HG02943 (cell line): ENCODE results near the gene ZNF547.

Source experiments
- ATAC-seq: cut with Tn5 transposase; IDR thresholded peaks from one replicate; pipeline ENCODE4 v1.9.1; 2021; ENCODE audit warnings: mild to moderate bottlenecking, low read depth, moderate library complexity; ENCODE audit not compliant: unreplicated experiment

The ZNF547 gene

GRCh38 chr19:57362997-57363687, at the start of gene ZNF547, which contains the start of gene TRAPPC2B:
TSS of gene ZNF547 (plus strand) at chr19:57363551. CDS start at chr19:57368556, 5,005 bp downstream.
TSS of gene TRAPPC2B (plus strand) at chr19:57363551. CDS start at chr19:57364834, 1,283 bp downstream.
- ATAC-seq = peak; percentile 95

DNA sequence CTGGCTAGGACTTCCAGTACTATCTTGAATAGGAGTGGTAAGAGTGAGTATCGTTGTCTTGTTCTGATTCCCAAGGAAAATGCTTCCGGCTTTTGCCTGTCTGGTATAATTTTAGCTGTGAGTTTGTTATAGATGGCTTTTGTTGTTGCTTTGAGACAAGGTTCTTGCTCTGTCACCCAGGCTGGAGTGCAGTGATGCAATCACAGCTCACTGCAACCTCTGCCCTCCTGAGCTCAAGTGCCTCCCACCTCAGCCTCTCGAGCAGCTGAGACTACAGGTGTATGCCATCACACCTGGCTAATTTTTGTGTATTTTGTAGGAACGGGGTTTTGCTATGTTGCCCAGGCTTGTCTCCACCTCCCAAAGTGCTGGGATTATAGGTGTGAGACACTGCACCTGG, 49.2 kb upstream of the ZNF547 start:
- ATAC-seq = no peak

DNA sequence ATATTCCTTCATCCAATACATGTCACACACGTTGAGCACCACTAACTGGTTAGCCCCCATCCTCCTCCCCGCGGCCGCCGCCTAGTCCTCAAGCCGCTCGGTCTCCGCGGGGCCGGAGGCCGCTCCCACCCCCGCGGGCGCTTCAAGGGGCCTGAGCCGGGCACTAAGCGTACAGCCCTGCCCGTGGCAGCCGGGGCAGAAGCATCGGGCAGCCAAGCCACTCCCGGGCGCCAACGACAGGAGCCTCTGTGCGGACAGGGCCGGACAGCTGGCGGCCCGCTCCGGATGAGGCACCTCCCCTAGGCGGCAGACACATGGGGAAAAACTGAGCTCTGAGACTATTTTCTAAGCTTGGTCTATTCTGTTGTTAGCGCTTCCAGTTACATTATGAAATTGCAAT, 45.8 kb upstream of the ZNF547 start:
- no peak for ATAC-seq

GRCh38 chr19:57319869-57320179, 43.5 kb upstream of the ZNF547 start:
- ATAC-seq = peak; percentile 13

DNA sequence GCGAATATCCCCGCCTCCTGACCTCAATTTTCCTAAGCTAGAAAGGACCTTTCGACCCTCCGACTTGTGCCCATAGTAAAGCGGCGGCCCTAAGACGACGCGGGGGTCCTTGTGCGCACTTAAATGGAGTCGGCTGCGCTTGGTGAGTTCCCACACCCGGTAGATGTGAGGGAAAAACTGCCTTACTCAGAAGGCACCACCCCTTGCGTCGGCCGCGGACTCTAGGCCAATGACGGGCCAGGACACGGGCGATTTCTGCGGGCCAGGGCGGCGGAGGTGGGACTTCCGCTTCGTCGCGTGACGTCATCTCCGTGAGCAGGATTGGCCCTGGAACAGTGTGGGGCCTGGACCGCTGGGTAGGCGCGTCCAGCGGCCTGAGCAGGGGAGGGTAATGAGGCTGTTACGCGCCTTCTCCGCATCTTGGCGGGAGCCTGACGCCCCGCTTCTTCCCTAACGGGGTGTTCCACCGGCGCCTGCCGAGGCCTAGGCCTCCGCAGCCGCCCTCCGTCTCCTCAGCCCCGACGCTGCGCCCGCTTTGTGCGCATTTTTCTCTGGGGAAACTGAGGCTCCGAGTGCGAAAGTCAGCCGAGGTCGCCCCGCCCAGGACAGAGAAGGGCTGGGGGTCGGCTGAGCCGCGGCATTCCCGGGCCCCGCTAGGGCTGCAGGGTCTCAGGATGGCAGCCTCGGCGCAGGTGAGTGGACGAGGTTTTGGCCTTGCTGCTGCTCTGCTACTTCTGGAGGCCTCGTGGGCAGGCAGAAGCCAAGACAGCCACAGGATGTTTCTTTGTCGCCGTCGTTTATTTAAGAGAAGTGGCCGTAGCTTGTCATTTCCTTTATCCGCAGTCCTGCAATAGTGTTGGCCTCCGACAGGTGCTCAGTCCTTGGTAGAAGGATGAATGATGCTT, 42.9 kb upstream of the ZNF547 start, which contains the start of gene ZNF543:
Gene ZNF543, plus strand, starts transcription at position 293 of the 905 bp plus-strand sequence. Its CDS starts 382 bp downstream, at position 675.
- ATAC-seq = peak; percentile 97

DNA sequence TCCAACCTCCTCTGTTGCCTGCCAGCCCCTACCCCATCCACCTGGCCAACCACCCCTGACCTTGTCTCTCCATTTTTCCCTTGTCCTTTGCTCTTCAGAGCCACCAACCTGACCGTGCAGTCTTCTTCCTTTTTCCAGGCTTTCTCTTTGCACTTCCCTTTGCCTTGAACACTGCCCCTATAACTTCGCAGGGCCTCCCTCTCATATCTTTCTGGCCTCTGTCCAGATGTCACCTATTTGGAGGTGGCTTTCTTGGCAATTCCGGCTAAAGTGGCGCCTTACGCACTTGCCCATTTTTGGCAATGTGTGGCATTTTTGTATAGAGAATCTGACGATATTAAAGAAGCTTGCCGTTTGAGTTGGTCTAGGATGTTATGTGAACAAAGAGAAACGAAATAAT, 42.2 kb upstream of the ZNF547 start:
- ATAC-seq = no peak

DNA sequence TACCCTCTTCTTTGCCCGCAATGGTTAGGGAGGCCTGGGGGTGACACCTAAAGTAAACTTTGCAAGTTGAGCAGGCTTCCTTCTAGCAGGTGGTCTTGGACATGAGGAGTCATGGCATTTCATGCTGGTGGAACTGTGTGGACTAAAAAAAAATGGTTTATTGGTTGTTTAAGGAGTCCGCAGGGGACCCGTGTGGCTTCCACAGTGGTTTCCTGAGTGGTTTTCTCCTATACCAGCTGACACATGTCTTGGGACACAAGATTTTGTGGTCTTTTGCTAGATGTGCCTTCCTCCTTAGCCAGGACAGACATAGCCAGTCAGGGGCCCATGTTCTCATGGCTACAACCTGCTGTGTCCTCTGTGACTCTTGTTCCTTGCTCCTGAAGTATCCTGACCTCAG, 41.6 kb upstream of the ZNF547 start:
- no peak for ATAC-seq

DNA sequence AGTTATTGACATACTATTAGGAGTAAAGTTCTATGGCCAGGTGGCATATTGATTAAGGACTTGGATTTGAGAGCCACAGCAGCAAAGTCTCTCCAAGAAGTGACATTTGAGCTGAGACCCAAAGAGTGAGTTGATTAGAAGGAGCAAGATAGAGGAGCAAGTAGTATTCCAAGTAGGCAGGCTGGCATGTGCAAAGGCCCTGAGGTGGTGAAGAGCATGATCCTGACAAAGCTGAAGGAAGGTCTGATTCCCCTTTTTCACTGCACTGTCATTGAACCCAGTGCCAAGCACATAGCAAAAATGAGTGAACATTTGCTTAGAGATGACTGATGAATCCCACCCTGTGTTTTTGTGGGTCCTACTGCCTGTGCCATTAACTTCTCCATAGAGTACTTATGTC, 38.4 kb upstream of the ZNF547 start:
- ATAC-seq = no peak

GRCh38 chr19:57327993-57328392, 35.4 kb upstream of the ZNF547 start:
- ATAC-seq = no peak

GRCh38 chr19:57334191-57334590, 29.2 kb upstream of the ZNF547 start:
- no peak for ATAC-seq

DNA sequence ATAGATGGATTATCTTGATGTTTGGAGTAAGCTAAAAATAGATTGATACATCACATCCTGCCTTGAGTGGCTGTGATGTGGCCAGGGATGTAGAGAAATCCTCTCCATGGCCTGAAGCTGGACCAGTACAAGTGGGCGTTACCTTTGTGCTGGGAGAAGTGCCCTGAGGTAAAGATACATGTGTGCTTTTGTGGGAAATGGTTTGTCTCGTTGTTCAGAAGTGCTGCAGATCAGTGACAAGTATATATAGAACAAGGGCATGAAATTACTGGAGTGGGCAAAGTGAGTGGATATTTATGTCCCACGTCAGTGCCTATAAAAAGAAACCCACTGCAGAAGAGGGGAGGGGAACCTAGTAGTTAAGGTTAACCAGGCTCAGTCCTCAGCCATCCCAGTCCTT, 24.5 kb upstream of the ZNF547 start:
- no peak for ATAC-seq

- ATAC-seq = no peak
These were observed 20.8 kb upstream of the ZNF547 start for GRCh38 chr19:57342582-57342981.

DNA sequence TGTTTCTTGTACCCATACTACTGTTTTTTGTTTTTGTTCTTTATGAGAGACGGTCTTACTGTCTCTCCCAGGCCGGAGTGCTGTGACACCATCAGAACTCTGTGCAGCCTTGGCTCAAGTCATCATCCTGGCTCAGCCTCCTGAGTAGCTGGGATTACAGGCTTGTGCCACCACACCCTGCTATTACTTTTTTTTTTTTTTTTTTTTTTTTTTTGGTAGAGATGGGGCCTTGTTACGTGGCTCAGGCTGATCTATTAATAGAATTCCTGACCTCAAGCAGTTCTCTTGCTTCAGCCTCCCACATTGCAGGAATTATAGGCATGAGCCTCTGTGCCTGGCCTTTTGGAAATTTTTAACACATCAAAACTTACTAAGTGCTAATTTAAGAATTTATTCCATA, 15.2 kb upstream of the ZNF547 start:
- ATAC-seq = no peak

- peak; percentile 96 for ATAC-seq
These were observed 12.2 kb upstream of the ZNF547 start, which contains the start of gene ZNF304 for GRCh38 chr19:57350877-57351805. TSS of gene ZNF304 (plus strand) at chr19:57351271. CDS start at chr19:57351665, 394 bp downstream.

DNA sequence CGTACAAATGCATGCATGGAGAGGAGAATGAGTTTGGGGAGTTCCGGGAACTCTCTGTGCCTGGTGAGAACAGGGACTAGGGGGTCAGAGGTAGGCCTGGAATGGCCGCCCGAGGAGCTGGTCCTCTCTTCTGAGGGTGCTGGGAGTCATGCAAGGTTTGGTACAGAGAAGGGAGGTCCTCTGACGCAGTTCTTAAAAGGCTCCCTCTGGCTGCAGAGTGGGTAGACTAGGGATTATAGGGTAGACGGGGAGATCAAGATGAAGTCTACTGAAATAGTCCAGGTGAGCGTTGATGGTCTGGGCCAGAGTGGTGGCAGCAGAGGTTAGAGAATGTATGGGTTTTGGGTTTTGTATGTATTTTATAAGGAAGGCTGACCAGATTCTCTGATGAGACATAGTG, 11.5 kb upstream of the ZNF547 start:
- ATAC-seq = no peak

DNA sequence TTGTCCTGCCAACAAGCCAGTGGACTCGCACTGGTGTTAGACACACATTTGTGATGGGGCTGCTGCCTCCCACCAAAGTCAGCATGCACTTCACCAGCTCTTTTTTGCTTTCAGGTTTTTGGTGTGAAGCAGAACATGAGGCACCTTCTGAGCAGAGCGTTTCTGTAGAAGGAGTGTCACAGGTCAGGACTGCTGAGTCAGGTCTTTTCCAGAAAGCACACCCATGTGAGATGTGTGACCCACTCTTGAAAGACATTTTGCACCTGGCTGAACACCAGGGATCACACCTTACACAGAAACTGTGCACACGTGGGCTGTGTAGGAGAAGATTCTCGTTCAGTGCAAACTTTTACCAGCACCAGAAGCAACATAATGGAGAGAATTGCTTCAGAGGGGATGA, 7.4 kb upstream of the ZNF547 start:
- ATAC-seq = no peak

- ATAC-seq = no peak
These were observed 5.9 kb upstream of the ZNF547 start for GRCh38 chr19:57357406-57357805.

GRCh38 chr19:57359300-57359699, 4.1 kb upstream of the ZNF547 start:
- ATAC-seq = no peak

DNA sequence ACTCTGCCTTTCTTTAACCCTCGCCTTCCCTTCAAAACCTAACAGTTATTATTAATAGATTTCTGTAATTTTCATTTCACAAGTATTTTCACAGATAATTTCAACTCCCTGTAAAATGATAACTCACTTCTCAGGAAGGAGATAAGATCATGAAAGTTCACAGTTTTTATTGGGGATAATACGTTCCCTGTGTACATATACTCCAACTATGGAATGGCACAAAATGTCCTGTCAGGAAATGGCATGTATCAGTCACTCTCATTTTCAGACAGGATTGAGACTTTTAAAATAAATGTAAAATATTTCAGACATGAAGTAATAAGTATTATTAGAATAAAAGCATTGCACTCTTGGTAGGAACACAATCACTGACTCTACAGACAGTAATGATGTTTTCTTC, 932 bp upstream of the ZNF547 start:
- no peak for ATAC-seq

GRCh38 chr19:57363688-57364181, 384 bp downstream of the ZNF547 start:
- ATAC-seq = peak; percentile 18
